IMR-90 (cell line): ENCODE measurements around the gene MYH9.

Experiments
- BHLHE40 ChIP-seq: fragments of 150-350 bp; IDR thresholded peaks from 2 replicates; pipeline ENCODE4 v1.6.1; 2016; ENCODE audit warnings: mild to moderate bottlenecking, low read depth, low read length
- CEBPB ChIP-seq: IDR thresholded peaks from 2 replicates; pipeline ENCODE4 v1.6.1; 2012; ENCODE audit warnings: low read depth, low read length, improper control_type of control experiment
- ELK1 ChIP-seq: fragments of 150-350 bp; IDR thresholded peaks from 2 replicates; pipeline ENCODE4 v1.6.1; 2016; ENCODE audit warnings: low read depth, mild to moderate bottlenecking, low read length, moderate library complexity, borderline replicate concordance
- FOS ChIP-seq: fragments of 150-350 bp; IDR thresholded peaks from 2 replicates; pipeline ENCODE4 v1.6.1; 2016; ENCODE audit warnings: low read depth, low read length
- MAFK ChIP-seq: IDR thresholded peaks from 2 replicates; pipeline ENCODE4 v1.6.1; 2012; ENCODE audit warnings: low read depth, low read length, improper control_type of control experiment
- MXI1 ChIP-seq: IDR thresholded peaks from 2 replicates; pipeline ENCODE4 v1.6.1; 2012; ENCODE audit warnings: low read depth, mild to moderate bottlenecking, low read length, moderate library complexity, borderline replicate concordance
- POLR2A ChIP-seq: IDR thresholded peaks from 2 replicates; pipeline ENCODE4 v1.6.1; 2012; ENCODE audit warnings: mild to moderate bottlenecking, low read depth, low read length
- RAD21 ChIP-seq: IDR thresholded peaks from 2 replicates; pipeline ENCODE4 v1.6.1; 2012; ENCODE audit warnings: low read length, improper control_type of control experiment
- SMC3 ChIP-seq: fragments of 150-350 bp; IDR thresholded peaks from 2 replicates; pipeline ENCODE4 v1.6.1; 2016; ENCODE audit warnings: low read depth, mild to moderate bottlenecking, antibody characterized with exemption, low read length, moderate library complexity
- TF ChIP-seq, protein P1 (sequence below): conservative IDR thresholded peaks from 2 replicates; pipeline ENCODE4 v1.5.1; 2012; ENCODE audit warnings: mild to moderate bottlenecking, low read depth, low read length, improper control_type of control experiment
- TF ChIP-seq, protein P2 (sequence below): fragments of 150-350 bp; IDR thresholded peaks from 2 replicates; pipeline ENCODE4 v1.6.1; 2017; ENCODE audit warnings: mild to moderate bottlenecking, antibody characterized with exemption, low read length, low read depth

GRCh38 chr22:36256478-36256877, 131.3 kb downstream of the MYH9 start:
- TF ChIP-seq, protein P1, sequence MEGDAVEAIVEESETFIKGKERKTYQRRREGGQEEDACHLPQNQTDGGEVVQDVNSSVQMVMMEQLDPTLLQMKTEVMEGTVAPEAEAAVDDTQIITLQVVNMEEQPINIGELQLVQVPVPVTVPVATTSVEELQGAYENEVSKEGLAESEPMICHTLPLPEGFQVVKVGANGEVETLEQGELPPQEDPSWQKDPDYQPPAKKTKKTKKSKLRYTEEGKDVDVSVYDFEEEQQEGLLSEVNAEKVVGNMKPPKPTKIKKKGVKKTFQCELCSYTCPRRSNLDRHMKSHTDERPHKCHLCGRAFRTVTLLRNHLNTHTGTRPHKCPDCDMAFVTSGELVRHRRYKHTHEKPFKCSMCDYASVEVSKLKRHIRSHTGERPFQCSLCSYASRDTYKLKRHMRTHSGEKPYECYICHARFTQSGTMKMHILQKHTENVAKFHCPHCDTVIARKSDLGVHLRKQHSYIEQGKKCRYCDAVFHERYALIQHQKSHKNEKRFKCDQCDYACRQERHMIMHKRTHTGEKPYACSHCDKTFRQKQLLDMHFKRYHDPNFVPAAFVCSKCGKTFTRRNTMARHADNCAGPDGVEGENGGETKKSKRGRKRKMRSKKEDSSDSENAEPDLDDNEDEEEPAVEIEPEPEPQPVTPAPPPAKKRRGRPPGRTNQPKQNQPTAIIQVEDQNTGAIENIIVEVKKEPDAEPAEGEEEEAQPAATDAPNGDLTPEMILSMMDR = no peak
- TF ChIP-seq POLR2A (no peak), FOS (0 out of 2 replicates have a peak, but pooled peaks have one; percentile 26), SMC3 (no peak), BHLHE40 (no peak), RAD21 (no peak), MAFK (no peak), MXI1 (no peak), CEBPB (no peak), ELK1 (no peak)
- TF ChIP-seq, protein P2, sequence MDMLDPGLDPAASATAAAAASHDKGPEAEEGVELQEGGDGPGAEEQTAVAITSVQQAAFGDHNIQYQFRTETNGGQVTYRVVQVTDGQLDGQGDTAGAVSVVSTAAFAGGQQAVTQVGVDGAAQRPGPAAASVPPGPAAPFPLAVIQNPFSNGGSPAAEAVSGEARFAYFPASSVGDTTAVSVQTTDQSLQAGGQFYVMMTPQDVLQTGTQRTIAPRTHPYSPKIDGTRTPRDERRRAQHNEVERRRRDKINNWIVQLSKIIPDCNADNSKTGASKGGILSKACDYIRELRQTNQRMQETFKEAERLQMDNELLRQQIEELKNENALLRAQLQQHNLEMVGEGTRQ = no peak
